ENCODE data around the gene F13A1.
"Not testable (repeated sequence)": the region's sequence is repeated elsewhere in the genome, so short reads cannot be mapped to it uniquely, and the experiment has no call there.

F13A1 gene

GRCh38 chr6:6317386-6317785, 3.1 kb downstream of the F13A1 start:
- DNase-seq: no peak

GRCh38 chr6:6315660-6316059, 4.8 kb downstream of the F13A1 start:
- no peak for DNase-seq

- no peak for DNase-seq
Observed at GRCh38 chr6:6314596-6314995, 5.9 kb downstream of the F13A1 start.

GRCh38 chr6:6312901-6313441, 7.5 kb downstream of the F13A1 start:
- DNase-seq: no peak

- no peak for DNase-seq
Observed at GRCh38 chr6:6305575-6305974, 14.9 kb downstream of the F13A1 start.

- DNase-seq: not testable (repeated sequence)
Observed at GRCh38 chr6:6300383-6300782, 20.1 kb downstream of the F13A1 start.

- DNase-seq: no peak
Observed at GRCh38 chr6:6293317-6293716, 27.1 kb downstream of the F13A1 start.

GRCh38 chr6:6287415-6287814, 33.0 kb downstream of the F13A1 start:
- no peak for DNase-seq

- no peak for DNase-seq
Observed at GRCh38 chr6:6285679-6286078, 34.8 kb downstream of the F13A1 start.

- no peak for DNase-seq
Observed at GRCh38 chr6:6284221-6284966, 36.1 kb downstream of the F13A1 start.

GRCh38 chr6:6283746-6284145, 36.7 kb downstream of the F13A1 start:
- DNase-seq: no peak

- no peak for DNase-seq
Observed at GRCh38 chr6:6282716-6283115, 37.7 kb downstream of the F13A1 start.

GRCh38 chr6:6277413-6277812, 43.0 kb downstream of the F13A1 start:
- no peak for DNase-seq

GRCh38 chr6:6270948-6271535, 49.4 kb downstream of the F13A1 start:
- no peak for DNase-seq

GRCh38 chr6:6260196-6260722, 60.2 kb downstream of the F13A1 start:
- DNase-seq: no peak

GRCh38 chr6:6256886-6257285, 63.6 kb downstream of the F13A1 start:
- no peak for DNase-seq

GRCh38 chr6:6256259-6256658, 64.2 kb downstream of the F13A1 start:
- DNase-seq: no peak

GRCh38 chr6:6251555-6252280, 68.7 kb downstream of the F13A1 start:
- DNase-seq: no peak

- DNase-seq: no peak
Observed at GRCh38 chr6:6248651-6249050, 71.8 kb downstream of the F13A1 start.

GRCh38 chr6:6246544-6246943, 73.9 kb downstream of the F13A1 start:
- no peak for DNase-seq

GRCh38 chr6:6244624-6245023, 75.8 kb downstream of the F13A1 start:
- no peak for DNase-seq

GRCh38 chr6:6243846-6244245, 76.6 kb downstream of the F13A1 start:
- DNase-seq: no peak

All from activated CD8-positive, alpha-beta memory T cell treated with anti-CD3 and anti-CD28 coated beads for 24 hours (primary cell).